ENCODE results near the gene ITPR1.

ITPR1 gene

GRCh38 chr3:4471907-4472306 lies 21.2 kb upstream of the ITPR1 start:
- H3K27ac ChIP-seq (replicated peaks): no peak overlapping the region
- no peaks in the 10 kb centered on the region for H3K27me3 ChIP-seq (ENCODE audit: insufficient read depth, poor library complexity, severe bottlenecking)
- H3K4me3 ChIP-seq (replicated peaks; ENCODE audit: insufficient read depth, low read length): no peak overlapping the region
- TF ChIP-seq SPI1 (IDR thresholded peaks at IDR 0.05; ENCODE audit: borderline replicate concordance, low read depth): no peak
- TF ChIP-seq POLR2AphosphoS5 (IDR thresholded peaks at IDR 0.05; ENCODE audit: low read depth): no peak
- no peak for TF ChIP-seq GABPA (IDR thresholded peaks at IDR 0.05; ENCODE audit: low read depth)
- TF ChIP-seq REST (IDR thresholded peaks at IDR 0.05; ENCODE audit: insufficient replicate concordance, low read depth): no peak
- no peak for TF ChIP-seq CTCF (IDR thresholded peaks at IDR 0.05; ENCODE audit: insufficient read depth, low read length)
- DNase-seq (ENCODE audit: low read depth in 1 of 2, low spot score in 1 of 2): no peak

GRCh38 chr3:4472312-4472711 lies 20.8 kb upstream of the ITPR1 start:
- no peak overlapping the region for H3K4me3 ChIP-seq (replicated peaks; ENCODE audit: insufficient read depth, low read length)
- DNase-seq (ENCODE audit: low read depth in 1 of 2, low spot score in 1 of 2): no peak
- H3K27ac ChIP-seq (replicated peaks): no peak overlapping the region
- TF ChIP-seq SPI1 (IDR thresholded peaks at IDR 0.05; ENCODE audit: borderline replicate concordance, low read depth): no peak
- TF ChIP-seq POLR2AphosphoS5 (IDR thresholded peaks at IDR 0.05; ENCODE audit: low read depth): no peak
- TF ChIP-seq CTCF (IDR thresholded peaks at IDR 0.05; ENCODE audit: insufficient read depth, low read length): no peak
- TF ChIP-seq REST (IDR thresholded peaks at IDR 0.05; ENCODE audit: insufficient replicate concordance, low read depth): no peak
- no peak for TF ChIP-seq GABPA (IDR thresholded peaks at IDR 0.05; ENCODE audit: low read depth)
- H3K27me3 ChIP-seq (ENCODE audit: insufficient read depth, poor library complexity, severe bottlenecking): no peaks in the 10 kb centered on the region

- H3K27ac ChIP-seq (replicated peaks): no peak overlapping the region
- TF ChIP-seq SPI1 (IDR thresholded peaks at IDR 0.05; ENCODE audit: borderline replicate concordance, low read depth): no peak
- no peak for TF ChIP-seq POLR2AphosphoS5 (IDR thresholded peaks at IDR 0.05; ENCODE audit: low read depth)
- no peak for TF ChIP-seq REST (IDR thresholded peaks at IDR 0.05; ENCODE audit: insufficient replicate concordance, low read depth)
- TF ChIP-seq CTCF (IDR thresholded peaks at IDR 0.05; ENCODE audit: insufficient read depth, low read length): no peak
- no peak for TF ChIP-seq GABPA (IDR thresholded peaks at IDR 0.05; ENCODE audit: low read depth)
- H3K4me3 ChIP-seq (replicated peaks; ENCODE audit: insufficient read depth, low read length): no peak overlapping the region
- H3K27me3 ChIP-seq (ENCODE audit: insufficient read depth, poor library complexity, severe bottlenecking): no peaks in the 10 kb centered on the region
- DNase-seq (ENCODE audit: low read depth in 1 of 2, low spot score in 1 of 2): no peak
Measured at GRCh38 chr3:4472766-4473165, 20.4 kb upstream of the ITPR1 start.

All from HL-60 (cell line).